ENCODE data around the gene OR2F1.

- TF ChIP-seq CTCF (IDR thresholded peaks at IDR 0.05) (no peak), POLR2A (IDR thresholded peaks at IDR 0.05) (no peak)
Measured at GRCh38 chr7:143987513-143987912, 32.9 kb downstream of the OR2F1 start.
